ENCODE measurements around the gene ZCCHC2.

GRCh38 chr18:62585274-62586150 lies 62.7 kb downstream of the ZCCHC2 start:
- TF ChIP-seq, protein P1, sequence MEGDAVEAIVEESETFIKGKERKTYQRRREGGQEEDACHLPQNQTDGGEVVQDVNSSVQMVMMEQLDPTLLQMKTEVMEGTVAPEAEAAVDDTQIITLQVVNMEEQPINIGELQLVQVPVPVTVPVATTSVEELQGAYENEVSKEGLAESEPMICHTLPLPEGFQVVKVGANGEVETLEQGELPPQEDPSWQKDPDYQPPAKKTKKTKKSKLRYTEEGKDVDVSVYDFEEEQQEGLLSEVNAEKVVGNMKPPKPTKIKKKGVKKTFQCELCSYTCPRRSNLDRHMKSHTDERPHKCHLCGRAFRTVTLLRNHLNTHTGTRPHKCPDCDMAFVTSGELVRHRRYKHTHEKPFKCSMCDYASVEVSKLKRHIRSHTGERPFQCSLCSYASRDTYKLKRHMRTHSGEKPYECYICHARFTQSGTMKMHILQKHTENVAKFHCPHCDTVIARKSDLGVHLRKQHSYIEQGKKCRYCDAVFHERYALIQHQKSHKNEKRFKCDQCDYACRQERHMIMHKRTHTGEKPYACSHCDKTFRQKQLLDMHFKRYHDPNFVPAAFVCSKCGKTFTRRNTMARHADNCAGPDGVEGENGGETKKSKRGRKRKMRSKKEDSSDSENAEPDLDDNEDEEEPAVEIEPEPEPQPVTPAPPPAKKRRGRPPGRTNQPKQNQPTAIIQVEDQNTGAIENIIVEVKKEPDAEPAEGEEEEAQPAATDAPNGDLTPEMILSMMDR (IDR thresholded peaks at IDR 0.05), result no peak
- TF ChIP-seq EP300 (IDR thresholded peaks at IDR 0.05), result no peak

All from sigmoid colon (tissue), 4 donors.